Activated CD4-positive, CD25-positive, alpha-beta regulatory T cell treated with anti-CD3 and anti-CD28 coated beads, Interleukin-2, amount 50 U/mL, for 72 hours (primary cell): ENCODE measurements around the gene ELOA.
"Not testable (repeated sequence)": the region's sequence is repeated elsewhere in the genome, so short reads cannot be mapped to it uniquely, and the experiment has no call there.

Experiments used
- DNase-seq: peaks from one replicate; pipeline ENCODE4 v3.0.0; 2021

ELOA gene

GRCh38 chr1:23790696-23791515 is 47.6 kb downstream of the ELOA start, which contains the start of gene LYPLA2:
TSS of gene LYPLA2 (plus strand) at chr1:23791145. CDS start at chr1:23792683, 1,538 bp downstream.
- peak; percentile 85 for DNase-seq

GRCh38 chr1:23791516-23792047 is 48.3 kb downstream of the ELOA start:
- no peak for DNase-seq

- no peak for DNase-seq
Observed at GRCh38 chr1:23792151-23792945, 49.1 kb downstream of the ELOA start.

GRCh38 chr1:23793018-23793781 is 49.9 kb downstream of the ELOA start:
- DNase-seq, result no peak

GRCh38 chr1:23793861-23794731 is 50.8 kb downstream of the ELOA start:
- no peak for DNase-seq

- DNase-seq, result not testable (repeated sequence)
Observed at GRCh38 chr1:23794732-23795182, 51.5 kb downstream of the ELOA start.

GRCh38 chr1:23795676-23796465 is 52.6 kb downstream of the ELOA start:
- DNase-seq, result no peak

GRCh38 chr1:23796466-23797271 is 53.4 kb downstream of the ELOA start:
- DNase-seq, result no peak

- DNase-seq, result no peak
Observed at GRCh38 chr1:23797478-23798448, 54.5 kb downstream of the ELOA start.

- DNase-seq, result no peak
Observed at GRCh38 chr1:23798662-23799142, 55.4 kb downstream of the ELOA start.

GRCh38 chr1:23799255-23799569 is 55.9 kb downstream of the ELOA start:
- no peak for DNase-seq

GRCh38 chr1:23799570-23800399 is 56.5 kb downstream of the ELOA start:
- peak; percentile 48 for DNase-seq

GRCh38 chr1:23800400-23801337 is 57.4 kb downstream of the ELOA start, which contains the start of gene GALE:
TSS of gene GALE (minus strand) at chr1:23800754. CDS start at chr1:23799007, 1,747 bp downstream.
- DNase-seq, result peak; percentile 94

- no peak for DNase-seq
Observed at GRCh38 chr1:23801338-23801748, 58.1 kb downstream of the ELOA start.

GRCh38 chr1:23801876-23802275 is 58.6 kb downstream of the ELOA start:
- DNase-seq, result no peak

- DNase-seq, result not testable (repeated sequence)
Observed at GRCh38 chr1:23802809-23803342, 59.6 kb downstream of the ELOA start.
